HK-2 (cell line): ENCODE data around the gene TEKTIP1.

Source experiments
- DNase-seq: peaks from one replicate; pipeline ENCODE4 v3.0.0-alpha.2; 2018; ENCODE audit not compliant: unreplicated experiment

The TEKTIP1 gene

DNA sequence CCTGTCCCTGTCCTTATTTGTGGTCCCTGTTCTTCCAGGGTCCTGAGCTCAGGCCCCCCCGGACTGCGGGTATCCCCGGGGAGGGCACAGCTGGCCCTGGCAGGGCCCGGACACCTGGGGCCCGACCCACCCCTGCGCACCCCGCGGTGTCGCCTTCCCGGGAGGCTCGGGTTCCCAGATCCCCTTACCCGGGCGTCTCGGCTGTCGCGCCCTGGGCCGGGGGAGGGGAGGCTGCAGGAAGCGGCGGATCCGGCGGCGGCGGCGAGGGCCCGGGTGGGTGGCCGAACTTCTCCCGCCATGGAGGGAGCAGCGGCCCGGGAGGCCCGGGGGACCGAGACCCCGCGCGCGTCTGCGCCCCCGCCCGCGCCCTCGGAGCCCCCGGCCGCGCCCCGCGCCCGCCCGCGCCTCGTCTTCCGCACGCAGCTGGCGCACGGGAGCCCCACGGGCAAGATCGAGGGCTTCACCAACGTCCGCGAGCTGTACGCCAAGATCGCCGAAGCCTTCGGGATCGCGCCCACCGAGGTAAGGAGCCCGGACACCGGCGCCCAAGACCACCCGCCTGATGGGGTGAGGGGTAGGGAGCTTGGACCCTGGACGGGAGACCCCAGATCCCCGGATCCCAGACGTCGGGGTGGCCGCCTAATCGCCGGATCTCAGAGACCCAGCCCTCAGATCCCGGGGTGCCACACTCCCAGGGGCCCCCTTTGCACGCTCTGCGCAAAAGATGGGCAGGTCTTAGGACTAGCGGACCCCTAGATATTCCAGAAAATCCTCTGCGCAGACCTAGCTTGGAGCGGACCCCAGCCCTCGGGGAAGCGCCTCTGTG, 46.5 kb downstream of the TEKTIP1 start, which contains the start of gene GIPC3:
TSS of gene GIPC3 (plus strand) at position 178 of the 826 bp plus-strand sequence. CDS start at position 298, 120 bp downstream.
- DNase-seq = no peak

DNA sequence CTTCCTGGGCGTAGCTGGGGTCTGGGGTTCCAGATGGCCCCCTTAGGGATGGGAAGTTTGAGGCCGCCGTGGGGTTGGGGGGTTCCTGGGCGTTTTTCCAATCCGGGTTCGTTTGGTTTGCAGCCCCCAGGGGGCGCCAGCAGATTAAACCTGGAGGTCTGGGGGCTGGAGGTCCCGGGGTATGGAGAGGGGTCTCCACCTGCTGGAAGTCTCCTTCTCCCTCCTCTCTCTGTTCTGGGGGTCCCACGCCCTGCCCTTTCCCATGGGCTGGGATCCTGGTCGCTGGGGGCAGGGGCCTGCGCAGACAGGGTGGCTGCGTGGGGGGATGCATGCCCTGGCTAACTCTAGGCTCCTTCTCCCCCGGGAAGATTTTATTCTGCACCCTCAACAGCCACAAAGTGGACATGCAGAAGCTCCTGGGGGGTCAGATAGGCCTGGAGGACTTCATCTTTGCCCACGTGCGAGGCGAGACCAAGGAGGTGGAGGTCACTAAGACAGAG, 47.2 kb downstream of the TEKTIP1 start:
- no peak for DNase-seq

DNA sequence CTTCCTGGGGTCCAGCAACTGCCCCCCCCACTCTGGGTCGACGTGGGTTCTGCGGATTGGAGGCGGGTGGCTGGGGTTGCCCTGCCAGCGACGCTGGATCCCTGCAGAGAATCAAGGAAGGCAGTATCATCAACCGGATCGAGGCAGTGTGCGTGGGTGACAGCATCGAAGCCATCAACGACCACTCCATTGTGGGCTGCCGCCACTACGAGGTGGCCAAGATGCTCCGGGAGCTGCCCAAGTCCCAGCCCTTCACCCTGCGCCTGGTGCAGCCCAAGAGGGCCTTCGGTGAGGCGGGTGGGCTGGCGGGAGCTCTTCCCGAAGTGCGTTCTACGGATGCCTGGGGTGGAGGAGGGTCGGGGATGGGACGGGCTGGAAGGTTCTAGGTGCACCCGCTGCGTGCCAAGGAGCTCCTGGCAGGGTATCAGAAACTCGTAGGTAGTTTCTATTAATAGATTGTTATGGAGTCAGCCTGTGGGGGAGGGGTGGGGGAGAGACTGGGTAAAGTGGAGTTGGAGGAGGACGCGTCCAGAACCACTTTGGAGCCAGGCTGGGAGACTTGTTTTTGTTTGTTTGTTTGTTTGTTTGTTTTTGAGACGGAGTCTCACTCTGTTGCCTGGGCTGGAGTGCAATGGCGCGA, 47.9 kb downstream of the TEKTIP1 start:
- no peak for DNase-seq

DNA sequence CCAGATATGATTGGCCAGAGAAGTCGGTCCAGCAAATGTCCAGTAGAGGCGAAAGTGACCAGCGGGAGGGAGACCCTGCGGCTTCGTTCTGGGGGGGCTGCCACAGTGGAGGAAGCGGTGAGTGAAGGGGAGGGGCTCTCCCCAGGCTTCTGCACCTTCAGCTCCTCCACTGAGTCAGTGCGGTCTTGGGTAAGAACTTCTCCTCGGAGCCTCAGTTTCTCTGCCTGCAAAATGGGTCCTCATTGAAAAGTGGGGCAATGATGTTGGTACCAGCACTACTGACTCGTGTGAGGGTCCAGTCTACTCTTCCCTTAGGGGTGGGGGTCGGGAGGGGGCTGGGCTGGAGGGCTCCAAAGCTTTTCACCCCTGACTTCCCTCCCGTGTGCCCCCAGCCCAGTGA, 50.5 kb downstream of the TEKTIP1 start:
- no peak for DNase-seq

DNA sequence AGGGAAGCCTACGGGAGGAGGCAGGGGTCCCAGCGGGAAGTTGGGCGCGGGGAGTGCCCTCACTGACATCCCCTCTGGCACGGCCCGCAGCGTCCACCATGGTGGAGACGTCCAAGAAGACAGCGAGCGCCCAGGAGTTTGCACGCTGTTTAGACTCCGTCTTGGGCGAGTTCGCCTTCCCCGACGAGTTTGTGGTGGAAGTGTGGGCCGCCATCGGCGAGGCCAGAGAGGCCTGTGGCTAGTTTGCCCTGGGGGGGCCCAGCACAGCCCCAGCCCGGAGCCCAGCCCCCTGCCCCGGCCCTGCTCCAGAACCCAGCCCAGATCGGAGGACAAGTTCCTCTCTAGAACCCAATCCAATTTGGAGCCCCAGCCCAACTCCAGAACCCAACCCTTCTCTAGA, 51.0 kb downstream of the TEKTIP1 start:
- DNase-seq = no peak

DNA sequence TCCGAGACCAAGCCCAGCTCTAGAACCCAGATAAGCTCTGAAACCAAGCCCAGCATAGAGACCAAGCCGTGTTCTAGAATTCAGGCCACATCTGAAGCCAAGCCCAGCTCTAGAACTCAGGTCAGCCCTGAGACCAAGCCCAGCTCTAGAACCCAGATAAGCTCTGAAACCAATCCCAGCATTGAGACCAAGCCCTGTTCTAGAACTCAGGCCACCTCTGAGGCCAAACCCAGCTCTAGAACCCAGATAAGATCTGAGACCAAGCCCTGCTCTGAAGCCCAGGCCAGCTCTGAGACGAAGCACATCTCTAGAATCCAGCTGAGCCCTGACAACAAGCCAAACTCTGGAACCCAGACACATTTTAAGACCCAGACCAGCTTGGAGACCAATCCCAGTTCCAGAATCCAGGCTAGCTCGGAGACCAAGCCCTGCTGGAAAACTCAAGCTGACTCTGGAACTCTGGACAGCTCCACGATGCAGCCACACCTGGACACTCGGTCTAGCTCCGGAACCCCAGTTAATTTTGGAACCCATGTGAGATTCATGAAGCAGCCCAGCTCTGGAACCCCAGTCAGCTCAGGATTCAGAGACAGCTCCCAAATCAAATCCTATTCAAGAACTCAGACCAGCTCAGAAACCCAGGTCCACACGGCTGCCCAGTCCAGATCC, 52.2 kb downstream of the TEKTIP1 start:
- no peak for DNase-seq

DNA sequence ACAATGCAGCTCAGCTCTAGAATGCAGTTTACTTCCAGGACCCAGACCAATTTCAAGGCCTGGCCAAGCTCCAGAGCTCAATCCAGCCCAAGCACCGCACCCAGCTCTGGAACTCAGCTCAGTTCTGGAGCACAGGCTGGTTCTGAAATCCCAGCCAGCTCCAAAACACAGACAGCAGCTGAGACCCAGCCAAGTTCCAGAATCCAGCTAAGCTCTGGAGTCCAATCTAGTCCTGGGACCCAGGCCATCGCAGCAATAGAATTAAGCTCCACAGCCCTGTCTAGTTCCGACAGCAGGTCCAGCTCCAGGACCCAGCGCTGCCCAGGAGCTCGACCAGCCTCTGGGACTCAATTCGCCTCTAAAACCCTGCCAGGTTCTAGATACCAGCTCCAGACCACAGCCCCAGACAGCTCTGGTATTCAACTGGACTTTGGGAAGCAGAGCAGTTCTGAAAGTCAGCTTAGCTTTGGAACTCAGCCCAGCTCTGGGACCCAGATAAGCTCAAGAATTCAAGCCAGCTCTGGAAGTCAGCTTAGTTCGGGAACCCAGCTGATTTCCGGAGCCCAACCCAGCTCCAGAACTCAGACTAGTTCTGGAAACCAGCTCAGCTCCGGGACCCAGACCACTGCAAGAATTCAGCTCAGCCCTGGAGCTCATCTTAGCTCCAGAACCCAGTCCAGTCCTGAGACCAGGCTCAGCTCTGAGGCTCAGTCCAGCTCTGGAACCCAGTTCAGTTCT, 53.1 kb downstream of the TEKTIP1 start:
- DNase-seq = no peak

DNA sequence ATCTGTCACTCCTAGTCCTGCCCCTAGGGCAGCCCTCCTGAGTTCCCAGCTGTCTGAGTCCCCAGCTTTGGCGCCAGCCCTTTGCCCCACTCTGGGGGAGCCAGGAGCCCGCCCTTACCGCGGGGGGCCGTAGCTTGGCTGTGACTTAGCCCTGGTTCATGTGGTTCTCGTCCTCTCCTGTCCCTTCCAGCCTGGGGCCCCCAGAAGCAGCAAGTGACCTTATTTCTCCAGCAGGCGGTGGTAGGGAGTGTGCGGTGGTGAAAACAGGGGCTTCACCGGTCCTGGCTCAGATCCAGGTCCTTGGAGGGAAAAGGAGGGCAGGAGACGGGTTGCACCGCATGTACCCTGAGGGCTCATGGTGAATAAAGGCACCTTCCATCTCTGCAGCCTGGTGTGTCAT, 54.2 kb downstream of the TEKTIP1 start:
- no peak for DNase-seq
